Kidney (tissue), 14 donors: ENCODE results near the gene TMBIM4. TPM values are rescaled to one million over a fixed set of nuclear protein-coding genes. Genes with fewer than 3 reads are reported as not detected.

Source experiments
- DNase-seq, 5 donors: peaks; one replicate each; pipeline ENCODE4 v3.0.0-alpha.2; 2013 to 2020
- FAIRE-seq: peaks from 2 replicates; lab custom pipeline; 2012; peaks lifted over from hg19 to GRCh38; lab: Jason Lieb, UNC
- H3K27ac ChIP-seq, 2 donors: one replicate each; pipeline ENCODE4 v1.7.0; 2013; ENCODE audit warnings: low read depth in 2 of 2, low read length in 2 of 2, inconsistent platforms in 1 of 2
- H3K27me3 ChIP-seq: one replicate; pipeline ENCODE4 v1.7.1; 2013; ENCODE audit warnings: low read length, inconsistent platforms; ENCODE audit not compliant: control insufficient read depth, insufficient read depth
- H3K36me3 ChIP-seq, 3 donors: one replicate each; pipeline versions ENCODE4 v1.7.0 to v1.7.1; 2013; ENCODE audit warnings: low read length in 3 of 3, control low read depth in 1 of 3, inconsistent platforms in 1 of 3; ENCODE audit not compliant: insufficient read depth in 3 of 3, control insufficient read depth in 2 of 3
- H3K4me1 ChIP-seq, 3 donors: one replicate each; pipeline versions ENCODE4 v1.7.0 to v1.7.1; 2013; ENCODE audit warnings: low read length in 3 of 3, inconsistent platforms in 1 of 3, low read depth in 1 of 3; ENCODE audit not compliant: control insufficient read depth in 2 of 3, insufficient read depth in 2 of 3
- H3K4me3 ChIP-seq, 3 donors: one replicate each; pipeline versions ENCODE4 v1.7.0 to v1.8.1; 2013; ENCODE audit warnings: low read length in 3 of 3, control low read depth in 1 of 3, inconsistent platforms in 1 of 3
- H3K9ac ChIP-seq, 3 donors: one replicate each; pipeline versions ENCODE4 v1.7.0 to v1.7.1; 2013; ENCODE audit warnings: low read length in 3 of 3, control low read depth in 1 of 3, inconsistent platforms in 1 of 3
- H3K9me3 ChIP-seq, 3 donors: one replicate each; pipeline versions ENCODE4 v1.7.0 to v1.7.1; 2013; ENCODE audit warnings: low read length in 3 of 3, control low read depth in 1 of 3, inconsistent platforms in 1 of 3; ENCODE audit not compliant: control insufficient read depth in 2 of 3, insufficient read depth in 1 of 3
- CTCF ChIP-seq: IDR thresholded peaks from 3 replicates; pipeline ENCODE4 v1.5.1; 2012; ENCODE audit warnings: mild to moderate bottlenecking, moderate library complexity, borderline replicate concordance; ENCODE audit not compliant: insufficient read depth; ENCODE audit errors: extremely low read depth
- intact Hi-C: fragments of 100-400 bp; cut with DNase I; formaldehyde crosslinking; loops from one replicate; pipeline ENCODE4 v1.11.1; 2022
- polyA plus RNA-seq: library from polyadenylated mRNA; stranded (reverse); fragments of 350-450 nt; fragmentation: Illumina TruSeq; extraction: RNeasy Lipid Tissue Mini Kit (QIAGEN cat#74804); gene quantifications from one replicate; pipeline ENCODE4 v1.2.3, GENCODE V29; 2014; ENCODE audit warnings: low read depth, low replicate concordance; ENCODE audit not compliant: insufficient read depth
- total RNA-seq: library from RNA; stranded (reverse); fragmentation: NEBNext Ultra II Directional; extraction: Animal tissue kit (Norgen Biotek cat#: 25700); gene quantifications from one replicate; pipeline ENCODE4 v1.2.1, GENCODE V29; 2021
- donor health status: control.
- donor health status: control.
- donor health status: control.
- donor health status: control.
- donor health status: control.
- donor health status: DM: yes; HTN: yes; CAD: no.
- donor health status: Normal renal cell carcinoma (clear cell type).

Gene TMBIM4
- total and polyA plus RNA-seq, 2 donors from 2014 or later, result 140 to 179 TPM

- FAIRE-seq (no peak), DNase-seq (peak in 2 of 5 donors; percentile 51 to 58)
- Histone ChIP-seq H3K9me3 (no peaks in the 10 kb centered on the region), H3K27ac (no peak overlapping the region), H3K27me3 (no peaks in the 10 kb centered on the region), H3K4me1 (no peaks in the 10 kb centered on the region), H3K36me3 (no peaks in the 10 kb centered on the region), H3K9ac (no peak overlapping the region), H3K4me3 (no peak overlapping the region)
- no peak for TF ChIP-seq CTCF
- intact Hi-C loops, result no loop called here
Measured at GRCh38 chr12:66085998-66086397, 83.8 kb downstream of the TMBIM4 start.

Other genes starting within 250 kb of the TMBIM4 start
- gene LLPH, start 39.2 kb downstream of the TMBIM4 start, total RNA-seq, result 21.9 TPM
- gene LLPH, start 39.2 kb downstream of the TMBIM4 start, polyA plus RNA-seq, result 28.7 TPM
- gene IRAK3, start 19.2 kb upstream of the TMBIM4 start, total RNA-seq, result 19.9 TPM
- gene IRAK3, start 19.2 kb upstream of the TMBIM4 start, polyA plus RNA-seq, result 1.2 TPM
- 7.3 TPM for gene HELB, start 132.5 kb upstream of the TMBIM4 start, total RNA-seq
- gene HELB, start 132.5 kb upstream of the TMBIM4 start, polyA plus RNA-seq, result 0.41 TPM